Mucosa of stomach (tissue), 1 donor: ENCODE results near the gene LPIN2.
A peak's percentile ranks its signal among the peaks of the same experiment; 100 is the strongest.

Experiments used
- H3K27me3 ChIP-seq: one replicate; pipeline ENCODE4 v1.7.0; 2013; ENCODE audit warnings: mild to moderate bottlenecking, low read length; ENCODE audit not compliant: control insufficient read depth, insufficient read depth
- H3K36me3 ChIP-seq: one replicate; pipeline ENCODE4 v1.7.0; 2013; ENCODE audit warnings: low read length; ENCODE audit not compliant: control insufficient read depth, insufficient read depth
- H3K4me1 ChIP-seq: one replicate; pipeline ENCODE4 v1.7.0; 2013; ENCODE audit warnings: mild to moderate bottlenecking, low read length; ENCODE audit not compliant: control insufficient read depth, insufficient read depth
- H3K4me3 ChIP-seq: one replicate; pipeline ENCODE4 v1.7.0; 2013; ENCODE audit warnings: low read length
- H3K9ac ChIP-seq: one replicate; pipeline ENCODE4 v1.7.0; 2013; ENCODE audit warnings: mild to moderate bottlenecking, low read length, moderate library complexity
- H3K9me3 ChIP-seq: one replicate; pipeline ENCODE4 v1.7.0; 2013; ENCODE audit warnings: mild to moderate bottlenecking, low read length, moderate library complexity; ENCODE audit not compliant: control insufficient read depth
- donor health status: Pancreatic carcinoma.

The LPIN2 gene

GRCh38 chr18:2994603-2995432 is 18.1 kb downstream of the LPIN2 start:
- no peaks in the 10 kb centered on the region for H3K9me3 ChIP-seq
- H3K4me3 ChIP-seq = no peak overlapping the region
- peaks cover 30% of the 10 kb centered on the region for H3K4me1 ChIP-seq
- no peaks in the 10 kb centered on the region for H3K27me3 ChIP-seq
- H3K9ac ChIP-seq = no peak overlapping the region
- H3K36me3 ChIP-seq = no peaks in the 10 kb centered on the region

- no peak overlapping the region for H3K9ac ChIP-seq
- H3K4me3 ChIP-seq = no peak overlapping the region
- no peaks in the 10 kb centered on the region for H3K9me3 ChIP-seq
- no peaks in the 10 kb centered on the region for H3K36me3 ChIP-seq
- no peaks in the 10 kb centered on the region for H3K27me3 ChIP-seq
- H3K4me1 ChIP-seq = peaks cover 30% of the 10 kb centered on the region
Measured at GRCh38 chr18:2994020-2994589, 18.8 kb downstream of the LPIN2 start.

GRCh38 chr18:2992995-2993877 is 19.7 kb downstream of the LPIN2 start:
- H3K27me3 ChIP-seq = no peaks in the 10 kb centered on the region
- no peaks in the 10 kb centered on the region for H3K36me3 ChIP-seq
- no peaks in the 10 kb centered on the region for H3K9me3 ChIP-seq
- peaks cover 22% of the 10 kb centered on the region for H3K4me1 ChIP-seq
- no peak overlapping the region for H3K4me3 ChIP-seq
- H3K9ac ChIP-seq = no peak overlapping the region

- Histone ChIP-seq H3K9ac (no peak overlapping the region), H3K4me1 (peaks cover 20% of the 10 kb centered on the region), H3K9me3 (no peaks in the 10 kb centered on the region), H3K36me3 (no peaks in the 10 kb centered on the region), H3K4me3 (no peak overlapping the region), H3K27me3 (no peaks in the 10 kb centered on the region)
Measured at GRCh38 chr18:2990956-2991640, 21.8 kb downstream of the LPIN2 start.

GRCh38 chr18:2987876-2988790 is 24.8 kb downstream of the LPIN2 start:
- Histone ChIP-seq H3K27me3 (no peaks in the 10 kb centered on the region), H3K9me3 (no peaks in the 10 kb centered on the region), H3K4me3 (no peak overlapping the region), H3K4me1 (peaks cover 33% of the 10 kb centered on the region), H3K9ac (no peak overlapping the region), H3K36me3 (no peaks in the 10 kb centered on the region)

- no peak overlapping the region for H3K4me3 ChIP-seq
- no peaks in the 10 kb centered on the region for H3K36me3 ChIP-seq
- no peaks in the 10 kb centered on the region for H3K27me3 ChIP-seq
- no peak overlapping the region for H3K9ac ChIP-seq
- no peaks in the 10 kb centered on the region for H3K9me3 ChIP-seq
- peaks cover 49% of the 10 kb centered on the region for H3K4me1 ChIP-seq
Measured at GRCh38 chr18:2986150-2986865, 26.6 kb downstream of the LPIN2 start.

- no peak overlapping the region for H3K4me3 ChIP-seq
- H3K4me1 ChIP-seq = peaks cover 55% of the 10 kb centered on the region
- no peaks in the 10 kb centered on the region for H3K36me3 ChIP-seq
- no peak overlapping the region for H3K9ac ChIP-seq
- H3K27me3 ChIP-seq = no peaks in the 10 kb centered on the region
- H3K9me3 ChIP-seq = no peaks in the 10 kb centered on the region
Measured at GRCh38 chr18:2985628-2986027, 27.3 kb downstream of the LPIN2 start.

GRCh38 chr18:2984703-2985261 is 28.2 kb downstream of the LPIN2 start:
- Histone ChIP-seq H3K36me3 (no peaks in the 10 kb centered on the region), H3K27me3 (no peaks in the 10 kb centered on the region), H3K9ac (peak overlapping the region; percentile 68), H3K4me1 (peaks cover 64% of the 10 kb centered on the region), H3K9me3 (no peaks in the 10 kb centered on the region), H3K4me3 (no peak overlapping the region)

GRCh38 chr18:2984091-2984490 is 28.9 kb downstream of the LPIN2 start:
- H3K4me1 ChIP-seq = peaks cover 70% of the 10 kb centered on the region
- H3K9me3 ChIP-seq = no peaks in the 10 kb centered on the region
- H3K9ac ChIP-seq = peak overlapping the region; percentile 68
- H3K36me3 ChIP-seq = no peaks in the 10 kb centered on the region
- no peaks in the 10 kb centered on the region for H3K27me3 ChIP-seq
- H3K4me3 ChIP-seq = no peak overlapping the region

- H3K36me3 ChIP-seq = no peaks in the 10 kb centered on the region
- no peaks in the 10 kb centered on the region for H3K9me3 ChIP-seq
- peak overlapping the region; percentile 68 for H3K9ac ChIP-seq
- H3K27me3 ChIP-seq = no peaks in the 10 kb centered on the region
- peaks cover 78% of the 10 kb centered on the region for H3K4me1 ChIP-seq
- H3K4me3 ChIP-seq = no peak overlapping the region
Measured at GRCh38 chr18:2983296-2983695, 29.6 kb downstream of the LPIN2 start.
